Dedifferentiated amniotic fluid mesenchymal stem cell (primary cell): Measurements from ENCODE around the gene RNF150.

Source experiments
- DNase-seq: peaks from one replicate; pipeline ENCODE4 v3.0.0-alpha.2; 2016; ENCODE audit errors: extremely low spot score

Gene RNF150

GRCh38 chr4:141027421-141027820, 105.8 kb downstream of the RNF150 start:
- no peak for DNase-seq

GRCh38 chr4:141026900-141027299, 106.4 kb downstream of the RNF150 start:
- no peak for DNase-seq

GRCh38 chr4:141023051-141023450, 110.2 kb downstream of the RNF150 start:
- DNase-seq = no peak

GRCh38 chr4:141022111-141022695, 111.1 kb downstream of the RNF150 start:
- no peak for DNase-seq

- DNase-seq = no peak
Observed at GRCh38 chr4:141021397-141022110, 111.7 kb downstream of the RNF150 start.

GRCh38 chr4:141020801-141021261, 112.4 kb downstream of the RNF150 start:
- peak; percentile 28 for DNase-seq

GRCh38 chr4:141019768-141020167, 113.5 kb downstream of the RNF150 start:
- no peak for DNase-seq

GRCh38 chr4:141016117-141016798, 117.0 kb downstream of the RNF150 start:
- DNase-seq = no peak

GRCh38 chr4:141013899-141014298, 119.4 kb downstream of the RNF150 start:
- DNase-seq = no peak

GRCh38 chr4:141011901-141012315, 121.4 kb downstream of the RNF150 start:
- DNase-seq = no peak

GRCh38 chr4:141009931-141010330, 123.3 kb downstream of the RNF150 start:
- DNase-seq = no peak

- no peak for DNase-seq
Observed at GRCh38 chr4:141009129-141009528, 124.1 kb downstream of the RNF150 start.

GRCh38 chr4:141006242-141006802, 126.9 kb downstream of the RNF150 start:
- no peak for DNase-seq

- DNase-seq = no peak
Observed at GRCh38 chr4:141004823-141005222, 128.4 kb downstream of the RNF150 start.

GRCh38 chr4:141003193-141003592, 130.1 kb downstream of the RNF150 start:
- DNase-seq = no peak

- peak; percentile 43 for DNase-seq
Observed at GRCh38 chr4:141002323-141002805, 130.9 kb downstream of the RNF150 start.

GRCh38 chr4:140996766-140997165, 136.5 kb downstream of the RNF150 start:
- peak; percentile 26 for DNase-seq

GRCh38 chr4:140995058-140995457, 138.2 kb downstream of the RNF150 start:
- no peak for DNase-seq

- DNase-seq = no peak
Observed at GRCh38 chr4:140994015-140994414, 139.3 kb downstream of the RNF150 start.

- no peak for DNase-seq
Observed at GRCh38 chr4:140993370-140993769, 139.9 kb downstream of the RNF150 start.

GRCh38 chr4:140989944-140990343, 143.3 kb downstream of the RNF150 start:
- DNase-seq = no peak

- DNase-seq = no peak
Observed at GRCh38 chr4:140986045-140986444, 147.2 kb downstream of the RNF150 start.
